ENCODE measurements around the gene NFATC3.

DNA sequence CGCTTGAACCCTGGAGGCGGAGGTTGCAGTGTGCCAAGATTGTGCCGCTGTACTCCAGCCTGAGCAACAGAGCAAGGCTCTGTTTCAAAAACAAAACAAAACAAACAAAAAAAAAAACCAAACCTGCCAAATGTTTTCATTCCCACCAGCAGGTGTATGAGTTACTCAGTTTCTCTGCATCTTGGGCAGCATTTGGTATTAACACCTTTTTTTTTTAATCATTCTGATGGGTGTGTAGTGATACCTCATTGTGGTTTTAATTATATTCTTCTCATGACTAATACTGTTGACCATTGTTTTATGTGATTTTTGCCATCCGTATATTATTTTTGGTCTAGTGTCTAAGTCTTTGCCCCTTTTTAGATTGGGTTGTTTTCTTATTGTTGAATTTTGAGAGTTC, 15.3 kb downstream of the NFATC3 start:
- TF ChIP-seq POLR2A (IDR thresholded peaks at IDR 0.05; ENCODE audit: low read length) = no peak
- no peak for TF ChIP-seq GATA1 (IDR thresholded peaks at IDR 0.05; ENCODE audit: low read depth, low read length)

Data from erythroblast (primary cell).